Kidney (tissue), 14 donors: Measurements from ENCODE around the gene GRID1. TPM values are rescaled to one million over a fixed set of nuclear protein-coding genes. Genes with fewer than 3 reads are reported as not detected.

ENCODE experiments used
- DNase-seq, 5 donors: peaks; one replicate each; pipeline ENCODE4 v3.0.0-alpha.2; 2013 to 2020
- FAIRE-seq: peaks from 2 replicates; lab custom pipeline; 2012; peaks lifted over from hg19 to GRCh38; lab: Jason Lieb, UNC
- H3K27ac ChIP-seq, 2 donors: one replicate each; pipeline ENCODE4 v1.7.0; 2013; ENCODE audit warnings: low read depth in 2 of 2, low read length in 2 of 2, inconsistent platforms in 1 of 2
- H3K27me3 ChIP-seq: one replicate; pipeline ENCODE4 v1.7.1; 2013; ENCODE audit warnings: low read length, inconsistent platforms; ENCODE audit not compliant: control insufficient read depth, insufficient read depth
- H3K36me3 ChIP-seq, 3 donors: one replicate each; pipeline versions ENCODE4 v1.7.0 to v1.7.1; 2013; ENCODE audit warnings: low read length in 3 of 3, control low read depth in 1 of 3, inconsistent platforms in 1 of 3; ENCODE audit not compliant: insufficient read depth in 3 of 3, control insufficient read depth in 2 of 3
- H3K4me1 ChIP-seq, 3 donors: one replicate each; pipeline versions ENCODE4 v1.7.0 to v1.7.1; 2013; ENCODE audit warnings: low read length in 3 of 3, inconsistent platforms in 1 of 3, low read depth in 1 of 3; ENCODE audit not compliant: control insufficient read depth in 2 of 3, insufficient read depth in 2 of 3
- H3K4me3 ChIP-seq, 3 donors: one replicate each; pipeline versions ENCODE4 v1.7.0 to v1.8.1; 2013; ENCODE audit warnings: low read length in 3 of 3, control low read depth in 1 of 3, inconsistent platforms in 1 of 3
- H3K9ac ChIP-seq, 3 donors: one replicate each; pipeline versions ENCODE4 v1.7.0 to v1.7.1; 2013; ENCODE audit warnings: low read length in 3 of 3, control low read depth in 1 of 3, inconsistent platforms in 1 of 3
- H3K9me3 ChIP-seq, 3 donors: one replicate each; pipeline versions ENCODE4 v1.7.0 to v1.7.1; 2013; ENCODE audit warnings: low read length in 3 of 3, control low read depth in 1 of 3, inconsistent platforms in 1 of 3; ENCODE audit not compliant: control insufficient read depth in 2 of 3, insufficient read depth in 1 of 3
- intact Hi-C: fragments of 100-400 bp; cut with DNase I; formaldehyde crosslinking; loops from one replicate; pipeline ENCODE4 v1.11.1; 2022
- polyA plus RNA-seq: library from polyadenylated mRNA; stranded (reverse); fragments of 350-450 nt; fragmentation: Illumina TruSeq; extraction: RNeasy Lipid Tissue Mini Kit (QIAGEN cat#74804); gene quantifications from one replicate; pipeline ENCODE4 v1.2.3, GENCODE V29; 2014; ENCODE audit warnings: low read depth, low replicate concordance; ENCODE audit not compliant: insufficient read depth
- total RNA-seq: library from RNA; stranded (reverse); fragmentation: NEBNext Ultra II Directional; extraction: Animal tissue kit (Norgen Biotek cat#: 25700); gene quantifications from one replicate; pipeline ENCODE4 v1.2.1, GENCODE V29; 2021
- TF ChIP-seq, protein P1 (sequence below): IDR thresholded peaks from 3 replicates; pipeline ENCODE4 v1.5.1; 2012; ENCODE audit warnings: mild to moderate bottlenecking, moderate library complexity, borderline replicate concordance; ENCODE audit not compliant: insufficient read depth; ENCODE audit errors: extremely low read depth
- donor health status: control.
- donor health status: control.
- donor health status: control.
- donor health status: control.
- donor health status: control.
- donor health status: DM: yes; HTN: yes; CAD: no.
- donor health status: Normal renal cell carcinoma (clear cell type).

The GRID1 gene
- total and polyA plus RNA-seq, 2 donors from 2014 or later, result 0.37 to 1.4 TPM

DNA sequence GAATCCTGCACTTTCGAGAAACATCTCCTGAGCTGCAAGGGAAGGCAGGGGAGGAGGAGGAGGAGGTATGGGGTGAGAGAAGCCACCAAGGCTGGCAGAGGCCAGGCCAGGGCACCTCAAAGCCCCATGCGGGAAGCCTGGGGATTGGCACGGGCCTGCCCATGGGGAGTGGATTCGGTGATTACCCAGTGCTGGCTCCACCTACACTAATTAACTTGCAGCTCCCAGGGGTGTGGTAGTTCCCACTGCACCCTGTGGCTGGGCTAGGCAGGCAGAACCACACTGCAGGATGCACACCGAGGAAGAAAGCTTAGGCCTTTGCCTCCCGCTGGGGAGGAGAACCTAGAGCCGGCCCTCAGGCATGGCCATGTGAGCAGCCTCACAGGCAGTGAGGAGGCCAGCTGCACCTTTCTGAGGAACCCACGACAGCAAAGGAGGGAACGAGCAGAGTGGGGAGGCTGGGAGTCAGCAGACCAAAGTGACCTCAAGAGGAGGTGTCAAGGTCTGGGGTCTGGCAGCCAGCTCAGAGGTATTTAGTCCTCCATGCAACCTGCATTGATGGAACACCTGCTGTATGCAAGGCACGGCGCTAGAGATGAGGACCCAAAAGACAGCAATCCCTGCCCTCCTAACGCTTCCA is 27.2 kb downstream of the GRID1 start:
- Histone ChIP-seq H3K27me3 (no peaks in the 10 kb centered on the region), H3K9me3 (no peaks in the 10 kb centered on the region), H3K4me1 (no peaks in the 10 kb centered on the region), H3K4me3 (no peak overlapping the region), H3K27ac (no peak overlapping the region), H3K36me3 (no peaks in the 10 kb centered on the region), H3K9ac (no peak overlapping the region)
- FAIRE-seq (no peak), DNase-seq (peak in 1 of 5 donors; percentile 52)
- TF ChIP-seq, protein P1, sequence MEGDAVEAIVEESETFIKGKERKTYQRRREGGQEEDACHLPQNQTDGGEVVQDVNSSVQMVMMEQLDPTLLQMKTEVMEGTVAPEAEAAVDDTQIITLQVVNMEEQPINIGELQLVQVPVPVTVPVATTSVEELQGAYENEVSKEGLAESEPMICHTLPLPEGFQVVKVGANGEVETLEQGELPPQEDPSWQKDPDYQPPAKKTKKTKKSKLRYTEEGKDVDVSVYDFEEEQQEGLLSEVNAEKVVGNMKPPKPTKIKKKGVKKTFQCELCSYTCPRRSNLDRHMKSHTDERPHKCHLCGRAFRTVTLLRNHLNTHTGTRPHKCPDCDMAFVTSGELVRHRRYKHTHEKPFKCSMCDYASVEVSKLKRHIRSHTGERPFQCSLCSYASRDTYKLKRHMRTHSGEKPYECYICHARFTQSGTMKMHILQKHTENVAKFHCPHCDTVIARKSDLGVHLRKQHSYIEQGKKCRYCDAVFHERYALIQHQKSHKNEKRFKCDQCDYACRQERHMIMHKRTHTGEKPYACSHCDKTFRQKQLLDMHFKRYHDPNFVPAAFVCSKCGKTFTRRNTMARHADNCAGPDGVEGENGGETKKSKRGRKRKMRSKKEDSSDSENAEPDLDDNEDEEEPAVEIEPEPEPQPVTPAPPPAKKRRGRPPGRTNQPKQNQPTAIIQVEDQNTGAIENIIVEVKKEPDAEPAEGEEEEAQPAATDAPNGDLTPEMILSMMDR, result no peak
- intact Hi-C loops, result no loop called here

DNA sequence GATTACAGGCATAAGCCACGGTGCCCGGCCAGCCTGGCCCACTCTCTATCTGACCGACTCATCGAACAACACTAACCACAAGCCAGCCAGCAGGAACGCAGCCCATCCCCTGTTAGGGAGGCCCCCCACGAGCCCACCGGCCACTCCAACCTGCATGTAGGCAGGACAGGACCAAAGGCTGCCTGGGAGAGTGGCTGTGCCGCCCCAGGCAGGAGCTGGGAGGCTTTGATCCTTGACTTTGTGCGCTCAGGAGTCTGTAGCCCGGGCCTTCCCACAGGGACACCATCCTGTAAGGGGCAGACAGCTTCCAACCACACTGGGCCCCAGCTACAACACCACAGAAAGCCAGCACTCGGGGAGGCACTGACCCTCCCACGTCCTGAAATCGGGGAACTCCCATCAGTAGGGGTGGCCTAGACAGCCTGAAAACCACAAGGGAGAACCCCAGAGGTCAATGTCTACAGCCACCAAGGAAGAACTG is 29.4 kb downstream of the GRID1 start:
- Histone ChIP-seq H3K9ac (no peak overlapping the region), H3K4me1 (no peaks in the 10 kb centered on the region), H3K27me3 (no peaks in the 10 kb centered on the region), H3K36me3 (no peaks in the 10 kb centered on the region), H3K4me3 (no peak overlapping the region), H3K9me3 (no peaks in the 10 kb centered on the region), H3K27ac (no peak overlapping the region)
- FAIRE-seq (no peak), DNase-seq (peak in 1 of 5 donors; percentile 70)
- intact Hi-C loops, result no loop called here
- TF ChIP-seq, protein P1, result no peak

DNA sequence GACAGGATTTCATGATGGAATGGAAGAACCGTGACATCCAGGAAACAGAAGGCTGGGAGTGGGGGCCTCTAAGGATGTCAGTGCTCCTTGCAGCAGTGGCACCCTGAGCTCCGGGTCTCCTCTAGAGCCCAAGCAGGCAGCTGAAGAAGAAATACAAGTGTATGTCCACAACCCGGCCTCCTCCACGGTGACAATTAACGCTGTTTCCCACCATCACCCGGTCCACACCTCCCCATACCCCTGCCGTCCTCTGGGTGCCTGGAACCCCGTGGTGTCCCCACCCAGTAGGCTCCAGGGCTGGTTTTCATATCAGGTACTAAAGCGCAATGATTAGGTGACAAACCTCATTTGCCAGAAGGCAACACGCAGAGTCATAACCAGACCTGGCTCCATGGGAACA is 30.3 kb downstream of the GRID1 start:
- no peaks in the 10 kb centered on the region for H3K27me3 ChIP-seq
- H3K36me3 ChIP-seq, result no peaks in the 10 kb centered on the region
- intact Hi-C loops, result no loop called here
- peak in 1 of 5 donors; percentile 48 for DNase-seq
- no peak for FAIRE-seq
- H3K4me1 ChIP-seq, result no peaks in the 10 kb centered on the region
- H3K4me3 ChIP-seq, result no peak overlapping the region
- no peak overlapping the region for H3K9ac ChIP-seq
- TF ChIP-seq, protein P1, result no peak
- H3K27ac ChIP-seq, result no peak overlapping the region
- no peaks in the 10 kb centered on the region for H3K9me3 ChIP-seq
